ENCODE results near the gene RETREG3.

DNA sequence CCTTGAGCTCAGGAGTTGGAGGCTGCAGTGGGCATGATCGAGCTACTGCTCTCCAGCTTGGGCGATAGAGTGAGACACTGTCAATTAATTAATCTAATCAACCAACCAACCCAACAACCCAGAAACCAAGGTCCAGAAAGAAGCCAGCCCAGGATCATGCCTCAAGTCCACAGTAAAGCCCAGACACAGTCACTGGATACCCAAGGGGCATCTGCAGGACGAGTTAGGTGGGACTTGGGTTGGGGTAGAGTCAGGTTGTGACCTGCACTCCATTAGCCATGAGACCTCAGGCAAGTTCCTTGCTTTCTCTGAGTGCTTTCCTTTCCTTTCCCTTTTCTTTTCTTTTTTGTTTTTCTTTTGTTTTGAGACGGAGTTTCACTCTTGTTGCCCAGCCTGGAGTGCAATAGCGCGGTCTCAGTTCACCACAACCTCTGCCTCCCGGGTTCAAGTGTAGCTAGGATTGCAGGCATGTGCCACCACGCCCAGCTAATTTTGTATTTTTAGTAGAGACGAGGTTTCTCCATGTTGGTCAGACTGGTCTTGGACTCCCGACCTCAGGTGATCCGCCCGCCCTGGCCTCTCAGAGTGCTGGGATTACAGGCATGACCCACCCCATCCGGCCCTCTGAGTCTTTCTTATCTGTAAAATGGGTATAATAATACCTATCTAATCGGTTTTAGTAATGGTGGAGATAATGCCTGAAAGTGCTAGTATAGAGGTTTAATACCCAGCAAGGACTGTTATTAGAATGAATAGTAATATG, 60.0 kb downstream of the RETREG3 start:
- TF ChIP-seq, protein P1, sequence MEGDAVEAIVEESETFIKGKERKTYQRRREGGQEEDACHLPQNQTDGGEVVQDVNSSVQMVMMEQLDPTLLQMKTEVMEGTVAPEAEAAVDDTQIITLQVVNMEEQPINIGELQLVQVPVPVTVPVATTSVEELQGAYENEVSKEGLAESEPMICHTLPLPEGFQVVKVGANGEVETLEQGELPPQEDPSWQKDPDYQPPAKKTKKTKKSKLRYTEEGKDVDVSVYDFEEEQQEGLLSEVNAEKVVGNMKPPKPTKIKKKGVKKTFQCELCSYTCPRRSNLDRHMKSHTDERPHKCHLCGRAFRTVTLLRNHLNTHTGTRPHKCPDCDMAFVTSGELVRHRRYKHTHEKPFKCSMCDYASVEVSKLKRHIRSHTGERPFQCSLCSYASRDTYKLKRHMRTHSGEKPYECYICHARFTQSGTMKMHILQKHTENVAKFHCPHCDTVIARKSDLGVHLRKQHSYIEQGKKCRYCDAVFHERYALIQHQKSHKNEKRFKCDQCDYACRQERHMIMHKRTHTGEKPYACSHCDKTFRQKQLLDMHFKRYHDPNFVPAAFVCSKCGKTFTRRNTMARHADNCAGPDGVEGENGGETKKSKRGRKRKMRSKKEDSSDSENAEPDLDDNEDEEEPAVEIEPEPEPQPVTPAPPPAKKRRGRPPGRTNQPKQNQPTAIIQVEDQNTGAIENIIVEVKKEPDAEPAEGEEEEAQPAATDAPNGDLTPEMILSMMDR (IDR thresholded peaks at IDR 0.05): no peak
- TF ChIP-seq POLR2AphosphoS5 (IDR thresholded peaks at IDR 0.05) (no peak), EP300 (IDR thresholded peaks at IDR 0.05) (no peak), POLR2A (IDR thresholded peaks at IDR 0.05) (no peak)

Data from suprapubic skin (tissue), 4 donors.